PFSK-1 (cell line): ENCODE measurements around the gene PPARA.

ENCODE experiments used
- FOXP2 ChIP-seq: optimal IDR thresholded peaks from 2 replicates; pipeline ENCODE3; 2011; ENCODE audit warnings: borderline replicate concordance, control low read depth, inconsistent platforms; ENCODE audit not compliant: insufficient read depth; ENCODE audit errors: extremely low read length, extremely low read depth
- POLR2AphosphoS5 ChIP-seq: IDR thresholded peaks from 2 replicates; pipeline ENCODE4 v1.6.1; 2012; ENCODE audit warnings: low read depth, mild to moderate bottlenecking, control low read depth, low read length, moderate library complexity
- SIN3A ChIP-seq: IDR thresholded peaks from 2 replicates; pipeline ENCODE4 v1.6.1; 2012; ENCODE audit warnings: mild to moderate bottlenecking, low read length, moderate library complexity, borderline replicate concordance; ENCODE audit not compliant: insufficient read depth
- TAF1 ChIP-seq: IDR thresholded peaks from 2 replicates; pipeline ENCODE4 v1.6.1; 2012; ENCODE audit warnings: low read length, control low read depth, borderline replicate concordance; ENCODE audit not compliant: insufficient read depth
- TF ChIP-seq, protein P1 (sequence below), 2 experiments: IDR thresholded peaks; 2 replicates each; pipeline versions ENCODE4 v1.6.1 to v1.8.0; 2011 to 2012; ENCODE audit warnings: low read depth in 2 of 2, low read length in 2 of 2, control low read depth in 1 of 2, inconsistent platforms in 1 of 2, mild to moderate bottlenecking in 1 of 2, moderate library complexity in 1 of 2; ENCODE audit not compliant: insufficient read depth in 1 of 2

Gene PPARA

DNA sequence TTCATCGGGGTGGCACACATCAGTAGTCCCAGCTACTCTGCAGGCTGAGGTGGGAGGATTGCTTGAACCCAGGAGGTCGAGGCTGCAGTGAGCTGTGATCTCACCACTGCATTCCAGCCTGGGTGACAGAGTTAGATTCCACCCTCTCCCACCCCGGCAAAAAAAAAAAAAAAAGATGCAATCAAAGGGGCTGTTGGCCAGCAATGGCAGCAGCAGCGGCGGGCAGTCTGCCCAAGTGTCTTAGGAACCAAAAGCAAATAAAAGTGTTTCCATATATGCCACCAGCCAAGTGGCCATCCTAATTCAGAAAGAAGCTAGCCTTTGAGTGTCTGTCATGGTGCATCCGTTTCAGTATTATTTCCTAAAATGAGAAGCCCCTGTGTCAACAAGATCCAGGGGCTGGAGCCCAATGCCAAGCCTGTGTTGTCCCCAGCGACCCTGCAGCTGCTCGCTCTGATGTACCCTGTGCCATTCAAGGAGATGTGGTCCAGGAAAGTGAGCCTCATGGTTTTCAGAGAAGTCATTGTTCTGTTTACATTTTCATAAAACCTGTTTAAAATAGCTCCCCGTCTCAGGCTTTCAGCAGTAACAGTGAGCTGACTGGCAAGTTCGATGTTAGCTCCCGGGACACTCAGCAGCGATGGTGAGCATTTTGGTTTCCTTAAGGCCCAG, 87.3 kb downstream of the PPARA start:
- TF ChIP-seq FOXP2: no peak
- no peak for TF ChIP-seq TAF1
- TF ChIP-seq POLR2AphosphoS5: no peak
- TF ChIP-seq, protein P1, sequence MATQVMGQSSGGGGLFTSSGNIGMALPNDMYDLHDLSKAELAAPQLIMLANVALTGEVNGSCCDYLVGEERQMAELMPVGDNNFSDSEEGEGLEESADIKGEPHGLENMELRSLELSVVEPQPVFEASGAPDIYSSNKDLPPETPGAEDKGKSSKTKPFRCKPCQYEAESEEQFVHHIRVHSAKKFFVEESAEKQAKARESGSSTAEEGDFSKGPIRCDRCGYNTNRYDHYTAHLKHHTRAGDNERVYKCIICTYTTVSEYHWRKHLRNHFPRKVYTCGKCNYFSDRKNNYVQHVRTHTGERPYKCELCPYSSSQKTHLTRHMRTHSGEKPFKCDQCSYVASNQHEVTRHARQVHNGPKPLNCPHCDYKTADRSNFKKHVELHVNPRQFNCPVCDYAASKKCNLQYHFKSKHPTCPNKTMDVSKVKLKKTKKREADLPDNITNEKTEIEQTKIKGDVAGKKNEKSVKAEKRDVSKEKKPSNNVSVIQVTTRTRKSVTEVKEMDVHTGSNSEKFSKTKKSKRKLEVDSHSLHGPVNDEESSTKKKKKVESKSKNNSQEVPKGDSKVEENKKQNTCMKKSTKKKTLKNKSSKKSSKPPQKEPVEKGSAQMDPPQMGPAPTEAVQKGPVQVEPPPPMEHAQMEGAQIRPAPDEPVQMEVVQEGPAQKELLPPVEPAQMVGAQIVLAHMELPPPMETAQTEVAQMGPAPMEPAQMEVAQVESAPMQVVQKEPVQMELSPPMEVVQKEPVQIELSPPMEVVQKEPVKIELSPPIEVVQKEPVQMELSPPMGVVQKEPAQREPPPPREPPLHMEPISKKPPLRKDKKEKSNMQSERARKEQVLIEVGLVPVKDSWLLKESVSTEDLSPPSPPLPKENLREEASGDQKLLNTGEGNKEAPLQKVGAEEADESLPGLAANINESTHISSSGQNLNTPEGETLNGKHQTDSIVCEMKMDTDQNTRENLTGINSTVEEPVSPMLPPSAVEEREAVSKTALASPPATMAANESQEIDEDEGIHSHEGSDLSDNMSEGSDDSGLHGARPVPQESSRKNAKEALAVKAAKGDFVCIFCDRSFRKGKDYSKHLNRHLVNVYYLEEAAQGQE (IDR thresholded peaks at IDR 0.05; ENCODE audit: insufficient read depth in 1 of 2, low read depth in 2 of 2, low read length in 2 of 2): no peak
- TF ChIP-seq SIN3A: no peak

DNA sequence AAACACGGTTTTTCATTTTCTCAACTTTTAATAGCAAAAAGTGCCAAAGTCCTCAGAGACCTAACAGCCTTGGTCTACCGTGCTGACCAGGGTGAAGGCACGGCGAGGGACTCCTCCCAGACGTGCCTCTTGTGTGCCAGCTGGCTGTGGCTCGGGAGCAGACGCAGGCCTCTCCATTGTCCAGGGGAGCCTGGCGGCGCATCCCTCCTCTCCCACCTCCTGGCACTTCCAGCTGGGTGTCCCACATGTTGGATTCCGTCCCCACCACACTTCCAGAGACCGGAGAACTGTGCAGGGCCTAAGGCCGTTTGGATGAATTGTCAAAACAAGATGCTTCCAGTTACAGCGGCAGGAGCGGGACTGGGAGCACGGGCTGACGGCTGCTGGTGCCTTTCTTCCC, 88.2 kb downstream of the PPARA start:
- TF ChIP-seq FOXP2 (no peak), SIN3A (no peak), TAF1 (no peak), POLR2AphosphoS5 (no peak)
- TF ChIP-seq, protein P1 (IDR thresholded peaks at IDR 0.05; ENCODE audit: insufficient read depth in 1 of 2, low read depth in 2 of 2, low read length in 2 of 2): no peak

- TF ChIP-seq FOXP2 (no peak), TAF1 (no peak), POLR2AphosphoS5 (no peak), SIN3A (no peak)
- TF ChIP-seq, protein P1 (IDR thresholded peaks at IDR 0.05; ENCODE audit: insufficient read depth in 1 of 2, low read depth in 2 of 2, low read length in 2 of 2): no peak
Observed at GRCh38 chr22:46239261-46240048, 89.1 kb downstream of the PPARA start.

DNA sequence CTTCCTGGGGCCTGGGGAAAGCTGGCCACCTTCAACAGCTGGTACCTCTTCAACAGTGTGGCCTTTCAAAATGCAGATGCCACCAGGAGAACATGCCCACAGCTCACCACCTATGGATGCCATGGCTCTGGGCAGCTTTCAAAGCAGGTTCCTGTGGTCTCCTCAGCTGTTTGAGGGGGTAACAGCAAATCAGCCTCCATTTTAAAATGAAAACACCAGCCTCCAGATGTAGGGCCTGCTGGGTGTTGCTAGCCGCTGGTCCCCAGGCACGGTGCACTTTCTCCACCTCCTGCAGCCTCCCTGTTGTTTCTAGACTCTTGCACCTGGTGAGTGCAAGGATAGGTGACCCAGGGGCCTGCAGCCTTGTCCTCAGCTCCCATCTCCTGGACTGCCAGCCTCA, 89.7 kb downstream of the PPARA start:
- TF ChIP-seq POLR2AphosphoS5 (no peak), TAF1 (no peak), SIN3A (no peak), FOXP2 (no peak)
- TF ChIP-seq, protein P1 (IDR thresholded peaks at IDR 0.05; ENCODE audit: insufficient read depth in 1 of 2, low read depth in 2 of 2, low read length in 2 of 2): no peak
